Breast epithelium (tissue), 3 donors: ENCODE measurements around the gene COBLL1.

ENCODE experiments used
- CTCF ChIP-seq, 3 donors: fragments of 450-650 bp; IDR thresholded peaks; one replicate each; pipeline ENCODE4 v1.5.1; 2016 to 2017; ENCODE audit warnings: antibody characterized with exemption in 3 of 3, mild to moderate bottlenecking in 3 of 3, moderate library complexity in 3 of 3
- POLR2A ChIP-seq: fragments of 450-650 bp; IDR thresholded peaks from one replicate; pipeline ENCODE4 v1.6.1; 2016; ENCODE audit warnings: antibody characterized with exemption, mild to moderate bottlenecking, moderate library complexity

DNA sequence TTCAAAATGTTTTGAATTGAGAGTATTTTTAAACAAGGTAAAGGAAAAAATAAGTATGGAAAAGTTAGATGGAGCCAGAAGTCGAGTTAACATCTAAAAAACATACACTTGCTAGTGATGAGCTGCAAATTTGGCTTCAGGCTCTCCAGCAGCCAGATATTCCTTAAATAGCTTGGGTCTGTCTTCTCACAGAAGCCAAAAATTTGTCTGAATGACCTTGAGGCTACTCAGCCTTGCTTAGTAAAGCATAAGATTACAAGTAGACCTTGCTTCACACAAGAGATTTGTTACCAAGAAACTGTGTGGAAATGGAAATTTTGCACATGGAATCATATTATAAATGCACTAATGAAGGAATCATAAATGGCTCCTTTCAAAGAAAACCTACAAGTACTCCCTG is 179.6 kb downstream of the COBLL1 start:
- TF ChIP-seq CTCF (IDR thresholded peaks at IDR 0.05) (no peak), POLR2A (no peak)
